ENCODE results near the gene FERMT2. TPM values are rescaled to one million over a fixed set of nuclear protein-coding genes. Genes with fewer than 3 reads are reported as not detected.

FERMT2 gene
- total RNA-seq, 1 donor from 2014 or later: 166 TPM

GRCh38 chr14:52987514-52987913, 36.7 kb upstream of the FERMT2 start:
- TF ChIP-seq EZH2phosphoT487 (IDR thresholded peaks at IDR 0.05) (no peak), EZH2 (IDR thresholded peaks at IDR 0.05) (no peak), CTCF (IDR thresholded peaks at IDR 0.05) (no peak)
- Histone ChIP-seq H4K20me1 (ENCODE audit: low read depth) (no peaks in the 10 kb centered on the region), H3K9me3 (ENCODE audit: low read depth) (no peaks in the 10 kb centered on the region), H3F3A (ENCODE audit: low read depth) (no peaks in the 10 kb centered on the region), H3K9ac (no peak overlapping the region), H3K4me1 (no peaks in the 10 kb centered on the region), H3K79me2 (ENCODE audit: low read depth) (no peaks in the 10 kb centered on the region), H3K27me3 (no peaks in the 10 kb centered on the region), H3K4me3 (no peak overlapping the region), H3K4me2 (no peak overlapping the region), H3K27ac (no peak overlapping the region), H2AFZ (replicated peaks) (no peak overlapping the region), H3K36me3 (no peaks in the 10 kb centered on the region)
- no peak for DNase-seq (ENCODE audit: low spot score)
- H3K4me1 Mint-ChIP-seq: no peaks in the 10 kb centered on the region
- peaks cover 3% of the 10 kb centered on the region for H3K27me3 Mint-ChIP-seq (ENCODE audit: insufficient read depth, low read depth)
- H3K36me3 Mint-ChIP-seq: no peaks in the 10 kb centered on the region
- H3K9me3 Mint-ChIP-seq: no peaks in the 10 kb centered on the region
- H3K4me3 Mint-ChIP-seq: no peak overlapping the region
- no peak overlapping the region for H3K27ac Mint-ChIP-seq

GRCh38 chr14:52987042-52987441, 36.2 kb upstream of the FERMT2 start:
- Histone ChIP-seq H3K9me3 (ENCODE audit: low read depth) (no peaks in the 10 kb centered on the region), H3K9ac (no peak overlapping the region), H4K20me1 (ENCODE audit: low read depth) (no peaks in the 10 kb centered on the region), H3K4me2 (no peak overlapping the region), H3F3A (ENCODE audit: low read depth) (no peaks in the 10 kb centered on the region), H2AFZ (replicated peaks) (no peak overlapping the region), H3K27me3 (no peaks in the 10 kb centered on the region), H3K36me3 (no peaks in the 10 kb centered on the region), H3K27ac (no peak overlapping the region), H3K4me1 (no peaks in the 10 kb centered on the region), H3K79me2 (ENCODE audit: low read depth) (no peaks in the 10 kb centered on the region), H3K4me3 (no peak overlapping the region)
- no peaks in the 10 kb centered on the region for H3K9me3 Mint-ChIP-seq
- no peak overlapping the region for H3K27ac Mint-ChIP-seq
- no peak for TF ChIP-seq EZH2phosphoT487 (IDR thresholded peaks at IDR 0.05)
- TF ChIP-seq CTCF (IDR thresholded peaks at IDR 0.05): no peak
- no peak for TF ChIP-seq EZH2 (IDR thresholded peaks at IDR 0.05)
- H3K4me3 Mint-ChIP-seq: no peak overlapping the region
- peaks cover 3% of the 10 kb centered on the region for H3K27me3 Mint-ChIP-seq (ENCODE audit: insufficient read depth, low read depth)
- DNase-seq (ENCODE audit: low spot score): no peak
- no peaks in the 10 kb centered on the region for H3K4me1 Mint-ChIP-seq
- H3K36me3 Mint-ChIP-seq: no peaks in the 10 kb centered on the region

- H3F3A ChIP-seq (ENCODE audit: low read depth): no peaks in the 10 kb centered on the region
- no peaks in the 10 kb centered on the region for H3K36me3 ChIP-seq
- DNase-seq (ENCODE audit: low spot score): no peak
- H3K79me2 ChIP-seq (ENCODE audit: low read depth): no peaks in the 10 kb centered on the region
- no peak overlapping the region for H3K4me2 ChIP-seq
- no peak overlapping the region for H3K4me3 ChIP-seq
- no peaks in the 10 kb centered on the region for H3K27me3 ChIP-seq
- Mint-ChIP-seq H3K27me3 (ENCODE audit: insufficient read depth, low read depth) (no peaks in the 10 kb centered on the region), H3K4me1 (no peaks in the 10 kb centered on the region), H3K36me3 (no peaks in the 10 kb centered on the region), H3K27ac (no peak overlapping the region), H3K4me3 (no peak overlapping the region), H3K9me3 (peaks cover 2% of the 10 kb centered on the region)
- TF ChIP-seq EZH2phosphoT487 (IDR thresholded peaks at IDR 0.05) (no peak), CTCF (IDR thresholded peaks at IDR 0.05) (no peak), EZH2 (IDR thresholded peaks at IDR 0.05) (no peak)
- H3K4me1 ChIP-seq: no peaks in the 10 kb centered on the region
- H4K20me1 ChIP-seq (ENCODE audit: low read depth): no peaks in the 10 kb centered on the region
- no peak overlapping the region for H3K9ac ChIP-seq
- H2AFZ ChIP-seq (replicated peaks): no peak overlapping the region
- no peaks in the 10 kb centered on the region for H3K9me3 ChIP-seq (ENCODE audit: low read depth)
- H3K27ac ChIP-seq: no peak overlapping the region
These were observed 26.9 kb upstream of the FERMT2 start for GRCh38 chr14:52977798-52978197.

Measured in neural progenitor cell (in vitro differentiated cells).